Lung (tissue), 12 donors: ENCODE results near the gene LHFPL3. TPM values are rescaled to one million over a fixed set of nuclear protein-coding genes. Genes with fewer than 3 reads are reported as not detected.
"Not testable (repeated sequence)": the region's sequence is repeated elsewhere in the genome, so short reads cannot be mapped to it uniquely, and the experiment has no call there.

ENCODE experiments used
- ATAC-seq: fragments of 200-7000 bp; cut with Tn5 transposase; one replicate; pipeline ENCODE4 v1.9.1; 2020; ENCODE audit warnings: moderate number of reproducible peaks; ENCODE audit not compliant: insufficient read depth, low FRiP score
- DNase-seq, 3 donors: peaks; one replicate each; pipeline ENCODE4 v3.0.0-alpha.2; 2013 to 2017
- H3K27ac ChIP-seq, 2 donors: one replicate each; pipeline ENCODE4 v1.5.1; 2013; ENCODE audit warnings: mild to moderate bottlenecking in 2 of 2, moderate library complexity in 2 of 2, control low read depth in 1 of 2, inconsistent platforms in 1 of 2, low read depth in 1 of 2, low read length in 1 of 2
- H3K27me3 ChIP-seq, 3 donors: one replicate each; pipeline ENCODE4 v1.5.1; 2013; ENCODE audit warnings: low read length in 2 of 3; ENCODE audit not compliant: control insufficient read depth in 3 of 3, insufficient read depth in 3 of 3
- H3K36me3 ChIP-seq, 4 donors: one replicate each; pipeline ENCODE4 v1.5.1; 2013; ENCODE audit warnings: low read length in 4 of 4, mild to moderate bottlenecking in 1 of 4, moderate library complexity in 1 of 4; ENCODE audit not compliant: control insufficient read depth in 4 of 4, insufficient read depth in 4 of 4
- H3K4me1 ChIP-seq, 5 donors: one replicate each; pipeline ENCODE4 v1.5.1; 2013; ENCODE audit warnings: low read length in 5 of 5, mild to moderate bottlenecking in 2 of 5, moderate library complexity in 1 of 5; ENCODE audit not compliant: control insufficient read depth in 5 of 5, insufficient read depth in 5 of 5
- H3K4me3 ChIP-seq: one replicate; pipeline ENCODE4 v1.5.1; 2013; ENCODE audit warnings: mild to moderate bottlenecking, control low read depth, moderate library complexity
- H3K9ac ChIP-seq, 2 donors: one replicate each; pipeline ENCODE4 v1.5.1; 2013; ENCODE audit warnings: low read length in 2 of 2, control low read depth in 1 of 2; ENCODE audit not compliant: insufficient read depth in 1 of 2
- H3K9me3 ChIP-seq, 4 donors: one replicate each; pipeline ENCODE4 v1.5.1; 2013; ENCODE audit warnings: low read length in 3 of 4, mild to moderate bottlenecking in 1 of 4, moderate library complexity in 1 of 4; ENCODE audit not compliant: control insufficient read depth in 4 of 4, insufficient read depth in 3 of 4
- CTCF ChIP-seq: IDR thresholded peaks from 2 replicates; pipeline ENCODE4 v1.5.1; 2012; ENCODE audit warnings: mild to moderate bottlenecking; ENCODE audit errors: control extremely low read depth, extremely low read depth
- WGBS, 2 donors: extraction: QIAGEN DNeasy Blood & Tissue Kit; methylation state at CpG; one replicate each; pipeline ENCODE4 v1.1.7; 2013; 5-methylcytosine and 5-hydroxymethylcytosine counted together
- polyA plus RNA-seq, 2 donors: library from polyadenylated mRNA; stranded (reverse); fragments of 200-250 nt; gene quantifications; one replicate each; pipeline ENCODE4 v1.2.1, GENCODE V29; 2013
- total RNA-seq, 2 donors: library from RNA; depleted of rRNA in 1 of 2; stranded (reverse); fragments of >200 nt in 1 of 2; gene quantifications; one replicate each; pipeline ENCODE4 v1.2.1, GENCODE V29; 2014 to 2021
- donor health status: control.
- donor health status: control.
- donor health status: Bipolar disorder and iron deficiency.
- donor health status: healthy.
- donor health status: DM: yes; HTN: yes; CAD: no.

The LHFPL3 gene
- total and polyA plus RNA-seq, 4 donors = not detected

- no peak overlapping the region for H3K9ac ChIP-seq
- DNase-seq = no peak
- no peak for ATAC-seq
Measured at GRCh38 chr7:104700336-104700735, 371.9 kb downstream of the LHFPL3 start.

GRCh38 chr7:104721027-104721426 is 392.6 kb downstream of the LHFPL3 start:
- not testable (repeated sequence) for H3K9ac ChIP-seq, H3K27me3 ChIP-seq, H3K4me1 ChIP-seq, H3K36me3 ChIP-seq, ATAC-seq, H3K4me3 ChIP-seq, H3K9me3 ChIP-seq, DNase-seq, H3K27ac ChIP-seq
- 95 to 100% methylated on average over 2 of the region's 2 CpGs for WGBS, 2 donors

More at GRCh38 chr7:104700336-104700735, 371.9 kb downstream of the LHFPL3 start:
- WGBS, 2 donors = 77% methylated on average over 1 of the region's 1 CpG
- Histone ChIP-seq H3K27me3 (no peaks in the 10 kb centered on the region), H3K4me1 (no peaks in the 10 kb centered on the region), H3K9me3 (no peaks in the 10 kb centered on the region), H3K36me3 (no peaks in the 10 kb centered on the region), H3K27ac (no peak overlapping the region), H3K4me3 (no peak overlapping the region)
- no peak for TF ChIP-seq CTCF

GRCh38 chr7:104723001-104723400 is 394.6 kb downstream of the LHFPL3 start:
- DNase-seq = no peak
- Histone ChIP-seq H3K4me1 (no peaks in the 10 kb centered on the region), H3K4me3 (no peak overlapping the region), H3K36me3 (no peaks in the 10 kb centered on the region), H3K9me3 (peaks cover 0 to 3% (median under 1%) of the 10 kb centered on the region in 4 donors), H3K27me3 (no peaks in the 10 kb centered on the region), H3K27ac (no peak overlapping the region), H3K9ac (no peak overlapping the region)
- WGBS, 2 donors = 73 to 90% methylated on average over 2 of the region's 2 CpGs
- TF ChIP-seq CTCF = no peak
- no peak for ATAC-seq

GRCh38 chr7:104758504-104758903 is 430.1 kb downstream of the LHFPL3 start:
- ATAC-seq (no peak), DNase-seq (no peak)
- Histone ChIP-seq H3K9ac (no peak overlapping the region), H3K4me3 (no peak overlapping the region), H3K27ac (no peak overlapping the region), H3K4me1 (no peaks in the 10 kb centered on the region), H3K9me3 (no peaks in the 10 kb centered on the region), H3K27me3 (no peaks in the 10 kb centered on the region), H3K36me3 (no peaks in the 10 kb centered on the region)
- TF ChIP-seq CTCF = no peak
- 68 to 78% methylated on average over 4 of the region's 4 CpGs for WGBS, 2 donors
